Measurements from ENCODE around the gene ST7L. TPM values are rescaled to one million over a fixed set of nuclear protein-coding genes. Genes with fewer than 3 reads are reported as not detected.

Gene ST7L
- total RNA-seq, 2 donors from 2014 or later: 10.5 to 14.5 TPM

DNA sequence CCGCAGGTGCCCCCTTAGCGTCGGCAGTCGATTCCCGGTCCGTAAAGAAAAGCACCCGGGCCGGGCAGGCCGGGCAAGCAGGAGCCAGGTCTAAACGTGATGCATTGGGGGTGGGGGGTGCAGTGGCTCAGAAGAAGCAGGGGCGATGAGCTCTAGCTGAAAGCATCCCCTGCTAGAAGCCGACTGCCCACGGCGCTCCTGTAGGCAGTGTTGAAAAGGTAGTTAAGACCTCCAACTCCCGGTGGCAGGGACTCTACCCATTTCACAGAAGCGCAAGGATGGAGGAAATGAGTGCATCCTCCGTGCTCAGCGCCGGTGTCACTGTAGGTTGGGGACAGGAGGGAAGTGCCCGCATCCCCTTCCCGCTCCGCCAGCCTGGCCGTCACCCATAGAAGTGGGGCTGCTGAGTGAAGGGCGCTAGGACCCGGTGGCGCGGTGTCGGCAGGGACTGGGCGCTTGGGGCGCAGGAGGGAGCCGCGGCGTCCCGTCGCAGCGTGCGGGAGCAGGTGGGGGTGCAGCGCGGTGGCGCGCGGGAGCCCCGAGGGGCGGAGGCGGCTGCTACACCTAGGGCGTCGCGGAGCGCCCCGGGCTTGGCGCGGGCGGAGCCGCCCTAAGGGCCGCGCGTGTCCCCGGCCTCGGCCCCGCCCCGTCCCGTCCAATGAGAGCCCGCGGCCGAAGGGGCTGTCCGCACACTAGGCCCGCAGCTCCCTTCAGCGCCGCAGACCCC, 110.5 kb downstream of the ST7L start, which contains the start of gene WNT2B:
TSS of gene WNT2B (plus strand) at position 688 of the 727 bp plus-strand sequence. CDS start 298 bp downstream, outside the sequence.
- H3K27ac ChIP-seq: peak within 1 kb of the TSS; percentile 29 to 41
- TF ChIP-seq, protein P1, sequence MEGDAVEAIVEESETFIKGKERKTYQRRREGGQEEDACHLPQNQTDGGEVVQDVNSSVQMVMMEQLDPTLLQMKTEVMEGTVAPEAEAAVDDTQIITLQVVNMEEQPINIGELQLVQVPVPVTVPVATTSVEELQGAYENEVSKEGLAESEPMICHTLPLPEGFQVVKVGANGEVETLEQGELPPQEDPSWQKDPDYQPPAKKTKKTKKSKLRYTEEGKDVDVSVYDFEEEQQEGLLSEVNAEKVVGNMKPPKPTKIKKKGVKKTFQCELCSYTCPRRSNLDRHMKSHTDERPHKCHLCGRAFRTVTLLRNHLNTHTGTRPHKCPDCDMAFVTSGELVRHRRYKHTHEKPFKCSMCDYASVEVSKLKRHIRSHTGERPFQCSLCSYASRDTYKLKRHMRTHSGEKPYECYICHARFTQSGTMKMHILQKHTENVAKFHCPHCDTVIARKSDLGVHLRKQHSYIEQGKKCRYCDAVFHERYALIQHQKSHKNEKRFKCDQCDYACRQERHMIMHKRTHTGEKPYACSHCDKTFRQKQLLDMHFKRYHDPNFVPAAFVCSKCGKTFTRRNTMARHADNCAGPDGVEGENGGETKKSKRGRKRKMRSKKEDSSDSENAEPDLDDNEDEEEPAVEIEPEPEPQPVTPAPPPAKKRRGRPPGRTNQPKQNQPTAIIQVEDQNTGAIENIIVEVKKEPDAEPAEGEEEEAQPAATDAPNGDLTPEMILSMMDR (IDR thresholded peaks at IDR 0.05): no peak
- no peaks in the 10 kb centered on the region for H3K36me3 ChIP-seq
- peak within 1 kb of the TSS; percentile 56 to 61 for H3K4me3 ChIP-seq
- H3K27me3 ChIP-seq: no peaks in the 10 kb centered on the region
- DNase-seq (ENCODE audit: low spot score): no peak
- peaks cover 0 to 30% of the 10 kb centered on the region in 2 donors for H3K4me1 ChIP-seq
- H3K9me3 ChIP-seq: no peaks in the 10 kb centered on the region

DNA sequence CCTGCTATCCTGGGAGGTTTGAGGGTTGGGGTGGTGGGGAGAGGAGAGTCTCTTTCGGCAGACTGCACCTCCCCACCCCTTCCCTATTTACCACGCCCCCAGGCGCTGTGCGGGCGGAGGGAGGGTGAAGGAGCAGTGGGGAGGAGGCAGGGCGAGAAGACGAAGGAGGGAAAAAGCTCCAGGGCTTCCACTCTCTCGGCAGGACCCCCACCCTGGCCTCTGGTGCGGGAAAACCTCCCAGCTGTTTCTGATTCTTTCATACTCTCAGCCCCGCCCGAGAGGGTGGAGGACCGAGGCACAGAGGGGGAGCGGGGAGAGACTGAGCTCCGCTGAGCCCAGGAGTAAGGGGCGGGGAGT, 111.0 kb downstream of the ST7L start:
- H3K4me3 ChIP-seq: peak overlapping the region; percentile 56 to 61
- no peaks in the 10 kb centered on the region for H3K27me3 ChIP-seq
- H3K27ac ChIP-seq: peak overlapping the region in 1 of 2 donors; percentile 4
- H3K9me3 ChIP-seq: no peaks in the 10 kb centered on the region
- DNase-seq (ENCODE audit: low spot score): no peak
- peaks cover 0 to 32% of the 10 kb centered on the region in 2 donors for H3K4me1 ChIP-seq
- TF ChIP-seq, protein P1 (IDR thresholded peaks at IDR 0.05): no peak
- H3K36me3 ChIP-seq: no peaks in the 10 kb centered on the region

GRCh38 chr1:112507336-112507735, 111.6 kb downstream of the ST7L start:
- Histone ChIP-seq H3K36me3 (no peaks in the 10 kb centered on the region), H3K9me3 (no peaks in the 10 kb centered on the region), H3K4me1 (peaks cover 0 to 37% of the 10 kb centered on the region in 2 donors), H3K27ac (no peak overlapping the region), H3K4me3 (no peak overlapping the region), H3K27me3 (no peaks in the 10 kb centered on the region)
- DNase-seq (ENCODE audit: low spot score): no peak
- TF ChIP-seq, protein P1 (IDR thresholded peaks at IDR 0.05): no peak

- no peaks in the 10 kb centered on the region for H3K27me3 ChIP-seq
- TF ChIP-seq, protein P1 (IDR thresholded peaks at IDR 0.05): no peak
- no peak overlapping the region for H3K4me3 ChIP-seq
- H3K27ac ChIP-seq: no peak overlapping the region
- H3K4me1 ChIP-seq: peaks cover 0 to 43% of the 10 kb centered on the region in 2 donors
- no peak for DNase-seq (ENCODE audit: low spot score)
- no peaks in the 10 kb centered on the region for H3K9me3 ChIP-seq
- H3K36me3 ChIP-seq: no peaks in the 10 kb centered on the region
Measured at GRCh38 chr1:112506731-112507130, 112.2 kb downstream of the ST7L start.

DNA sequence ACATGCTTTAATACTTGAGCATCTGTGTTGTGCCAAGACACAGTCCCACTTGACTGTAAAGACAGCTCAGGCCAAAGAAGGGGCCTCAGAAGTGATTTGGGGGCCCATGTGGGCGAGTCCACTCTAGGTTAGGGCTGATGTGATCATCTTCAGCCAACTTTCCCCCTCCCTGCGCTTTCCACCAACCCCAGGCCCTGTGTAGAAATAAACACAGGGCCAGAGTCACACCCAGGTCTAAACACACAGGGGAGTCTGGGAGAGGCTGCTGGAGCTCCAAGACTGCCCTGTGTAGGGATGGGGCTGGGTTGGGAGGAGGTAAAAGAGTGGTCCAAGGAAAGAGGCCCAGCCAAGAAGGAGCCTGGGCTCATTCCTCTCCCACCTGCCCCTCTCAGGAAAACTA, 112.6 kb downstream of the ST7L start:
- no peak overlapping the region for H3K4me3 ChIP-seq
- no peaks in the 10 kb centered on the region for H3K27me3 ChIP-seq
- H3K9me3 ChIP-seq: no peaks in the 10 kb centered on the region
- H3K27ac ChIP-seq: no peak overlapping the region
- DNase-seq (ENCODE audit: low spot score): no peak
- peaks cover 0 to 48% of the 10 kb centered on the region in 2 donors for H3K4me1 ChIP-seq
- no peaks in the 10 kb centered on the region for H3K36me3 ChIP-seq
- TF ChIP-seq, protein P1 (IDR thresholded peaks at IDR 0.05): no peak
